Esophagus muscularis mucosa (tissue), 3 donors: ENCODE measurements around the gene KIRREL3.

Experiments
- CTCF ChIP-seq, 3 experiments: fragments of 200-600 bp in 2 of 3; fragments of 450-650 bp in 1 of 3; sonication (generic) in 2 of 3; IDR thresholded peaks; one replicate each; pipeline ENCODE4 v1.5.1; 2017 to 2019; ENCODE audit warnings: antibody characterized with exemption in 3 of 3, mild to moderate bottlenecking in 2 of 3, moderate library complexity in 1 of 3
- EP300 ChIP-seq: sonication (generic); formaldehyde crosslinking; IDR thresholded peaks from one replicate; pipeline ENCODE4 v1.6.1; 2017; ENCODE audit warnings: antibody characterized with exemption

- TF ChIP-seq CTCF (IDR thresholded peaks at IDR 0.05) (no peak), EP300 (no peak)
These were observed 591.5 kb downstream of the KIRREL3 start for GRCh38 chr11:126408901-126409619.
